Muscle layer of colon (tissue), 2 donors: ENCODE data around the gene SCO1.

Source experiments
- H3K27ac ChIP-seq: one replicate; pipeline ENCODE4 v1.7.0; 2013; ENCODE audit warnings: low read depth, mild to moderate bottlenecking, low read length, moderate library complexity
- H3K27me3 ChIP-seq, 2 donors: one replicate each; pipeline ENCODE4 v1.7.0; 2013; ENCODE audit warnings: low read length in 2 of 2, mild to moderate bottlenecking in 2 of 2; ENCODE audit not compliant: insufficient read depth in 2 of 2, control insufficient read depth in 1 of 2
- H3K36me3 ChIP-seq: one replicate; pipeline ENCODE4 v1.7.0; 2013; ENCODE audit warnings: mild to moderate bottlenecking, low read length; ENCODE audit not compliant: insufficient read depth
- H3K4me1 ChIP-seq: one replicate; pipeline ENCODE4 v1.7.0; 2013; ENCODE audit warnings: mild to moderate bottlenecking, low read length; ENCODE audit not compliant: insufficient read depth
- H3K4me3 ChIP-seq, 2 donors: one replicate each; pipeline ENCODE4 v1.7.0; 2013; ENCODE audit warnings: low read length in 2 of 2, low read depth in 1 of 2, mild to moderate bottlenecking in 1 of 2, moderate library complexity in 1 of 2
- H3K9ac ChIP-seq: one replicate; pipeline ENCODE4 v1.7.0; 2013; ENCODE audit warnings: low read length
- H3K9me3 ChIP-seq: one replicate; pipeline ENCODE4 v1.7.0; 2013; ENCODE audit warnings: mild to moderate bottlenecking, low read length
- donor health status: abdominal sarcoma.
- donor health status: Adenocarcinoma of cecum.

The SCO1 gene

GRCh38 chr17:10628756-10629155 is 68.6 kb downstream of the SCO1 start:
- no peaks in the 10 kb centered on the region for H3K9me3 ChIP-seq
- H3K27me3 ChIP-seq: no peaks in the 10 kb centered on the region
- peaks cover 10% of the 10 kb centered on the region for H3K36me3 ChIP-seq
- no peak overlapping the region for H3K27ac ChIP-seq
- H3K4me3 ChIP-seq: no peak overlapping the region
- no peak overlapping the region for H3K9ac ChIP-seq
- H3K4me1 ChIP-seq: no peaks in the 10 kb centered on the region

- Histone ChIP-seq H3K4me1 (no peaks in the 10 kb centered on the region), H3K36me3 (peaks cover 10% of the 10 kb centered on the region), H3K4me3 (no peak overlapping the region), H3K27ac (no peak overlapping the region), H3K9me3 (no peaks in the 10 kb centered on the region), H3K27me3 (no peaks in the 10 kb centered on the region), H3K9ac (no peak overlapping the region)
These were observed 70.9 kb downstream of the SCO1 start for GRCh38 chr17:10626390-10626789.

- Histone ChIP-seq H3K9me3 (no peaks in the 10 kb centered on the region), H3K4me1 (no peaks in the 10 kb centered on the region), H3K9ac (no peak overlapping the region), H3K27ac (no peak overlapping the region), H3K27me3 (no peaks in the 10 kb centered on the region), H3K4me3 (no peak overlapping the region), H3K36me3 (peaks cover 8% of the 10 kb centered on the region)
These were observed 72.4 kb downstream of the SCO1 start for GRCh38 chr17:10624969-10625368.

- Histone ChIP-seq H3K9me3 (no peaks in the 10 kb centered on the region), H3K9ac (no peak overlapping the region), H3K4me3 (no peak overlapping the region), H3K36me3 (no peaks in the 10 kb centered on the region), H3K27ac (no peak overlapping the region), H3K27me3 (no peaks in the 10 kb centered on the region), H3K4me1 (no peaks in the 10 kb centered on the region)
These were observed 73.5 kb downstream of the SCO1 start for GRCh38 chr17:10623737-10624338.

- no peak overlapping the region for H3K27ac ChIP-seq
- H3K36me3 ChIP-seq: no peaks in the 10 kb centered on the region
- H3K9ac ChIP-seq: no peak overlapping the region
- no peak overlapping the region for H3K4me3 ChIP-seq
- H3K4me1 ChIP-seq: peaks cover 5% of the 10 kb centered on the region
- no peaks in the 10 kb centered on the region for H3K27me3 ChIP-seq
- no peaks in the 10 kb centered on the region for H3K9me3 ChIP-seq
These were observed 74.5 kb downstream of the SCO1 start for GRCh38 chr17:10622617-10623485.
